ENCODE results near the gene TEX44.

- no peak for TF ChIP-seq CTCF (IDR thresholded peaks at IDR 0.05; ENCODE audit: low read depth, low read length)
- TF ChIP-seq EZH2phosphoT487 (IDR thresholded peaks at IDR 0.05; ENCODE audit: low read depth) = no peak
These were observed 22.5 kb downstream of the TEX44 start for GRCh38 chr2:231615058-231615671.
